ENCODE results near the gene RALGPS1. TPM values are rescaled to one million over a fixed set of nuclear protein-coding genes. Genes with fewer than 3 reads are reported as not detected.
"Not testable (repeated sequence)": the region's sequence is repeated elsewhere in the genome, so short reads cannot be mapped to it uniquely, and the experiment has no call there.

Gene RALGPS1
- total and polyA plus RNA-seq, 5 donors from 2014 or later, result 1.8 to 10.3 (median 3.3) TPM

GRCh38 chr9:127168756-127169574, 254.4 kb downstream of the RALGPS1 start:
- Mint-ChIP-seq H3K4me1 (peaks cover 0 to under 1% (median 0%) of the 10 kb centered on the region in 4 donors), H3K36me3 (peaks cover 16% of the 10 kb centered on the region), H3K9me3 (no peaks in the 10 kb centered on the region), H3K4me3 (no peak overlapping the region), H3K27me3 (no peaks in the 10 kb centered on the region), H3K27ac (peak overlapping the region in 2 of 3 donors; percentile 38 to 71)
- no peak for DNase-seq
- Histone ChIP-seq H3K4me3 (ENCODE audit: low read depth, low read length) (no peak overlapping the region), H3K4me1 (ENCODE audit: control insufficient read depth, insufficient read depth, low read length, poor library complexity, severe bottlenecking) (no peaks in the 10 kb centered on the region), H3K36me3 (ENCODE audit: control insufficient read depth, insufficient read depth, low read length) (peaks cover 2% of the 10 kb centered on the region), H3K27ac (ENCODE audit: insufficient read depth, low read length, poor library complexity, severe bottlenecking) (no peak overlapping the region), H3K9me3 (ENCODE audit: control insufficient read depth in 2 of 2, low read length in 2 of 2) (no peaks in the 10 kb centered on the region), H3K27me3 (ENCODE audit: control insufficient read depth, insufficient read depth, low read length) (no peaks in the 10 kb centered on the region)
- no peak for ATAC-seq (ENCODE audit: low read depth in 2 of 2)

GRCh38 chr9:127169575-127169883, 254.9 kb downstream of the RALGPS1 start:
- Histone ChIP-seq H3K4me3 (ENCODE audit: low read depth, low read length) (no peak overlapping the region), H3K36me3 (ENCODE audit: control insufficient read depth, insufficient read depth, low read length) (peaks cover 2% of the 10 kb centered on the region), H3K4me1 (ENCODE audit: control insufficient read depth, insufficient read depth, low read length, poor library complexity, severe bottlenecking) (no peaks in the 10 kb centered on the region), H3K27me3 (ENCODE audit: control insufficient read depth, insufficient read depth, low read length) (no peaks in the 10 kb centered on the region), H3K27ac (ENCODE audit: insufficient read depth, low read length, poor library complexity, severe bottlenecking) (no peak overlapping the region), H3K9me3 (ENCODE audit: control insufficient read depth in 2 of 2, low read length in 2 of 2) (no peaks in the 10 kb centered on the region)
- H3K4me3 Mint-ChIP-seq, result no peak overlapping the region
- H3K27me3 Mint-ChIP-seq, result no peaks in the 10 kb centered on the region
- DNase-seq, result no peak
- H3K27ac Mint-ChIP-seq, result no peak overlapping the region
- H3K9me3 Mint-ChIP-seq, result no peaks in the 10 kb centered on the region
- ATAC-seq (ENCODE audit: low read depth in 2 of 2), result no peak
- peaks cover 16% of the 10 kb centered on the region for H3K36me3 Mint-ChIP-seq
- H3K4me1 Mint-ChIP-seq, result no peaks in the 10 kb centered on the region

- H3K4me3 ChIP-seq (ENCODE audit: low read depth, low read length), result no peak overlapping the region
- H3K9me3 ChIP-seq (ENCODE audit: control insufficient read depth in 2 of 2, low read length in 2 of 2), result no peaks in the 10 kb centered on the region
- H3K36me3 ChIP-seq (ENCODE audit: control insufficient read depth, insufficient read depth, low read length), result peaks cover 2% of the 10 kb centered on the region
- no peak overlapping the region for H3K4me3 Mint-ChIP-seq
- no peak for DNase-seq
- H3K27ac Mint-ChIP-seq, result no peak overlapping the region
- H3K27me3 Mint-ChIP-seq, result no peaks in the 10 kb centered on the region
- ATAC-seq (ENCODE audit: low read depth in 2 of 2), result no peak
- H3K4me1 Mint-ChIP-seq, result no peaks in the 10 kb centered on the region
- H3K36me3 Mint-ChIP-seq, result peaks cover 16% of the 10 kb centered on the region
- no peak overlapping the region for H3K27ac ChIP-seq (ENCODE audit: insufficient read depth, low read length, poor library complexity, severe bottlenecking)
- no peaks in the 10 kb centered on the region for H3K4me1 ChIP-seq (ENCODE audit: control insufficient read depth, insufficient read depth, low read length, poor library complexity, severe bottlenecking)
- no peaks in the 10 kb centered on the region for H3K9me3 Mint-ChIP-seq
- H3K27me3 ChIP-seq (ENCODE audit: control insufficient read depth, insufficient read depth, low read length), result no peaks in the 10 kb centered on the region
Observed at GRCh38 chr9:127170103-127170502, 255.5 kb downstream of the RALGPS1 start.

GRCh38 chr9:127170652-127171051, 256.1 kb downstream of the RALGPS1 start:
- Mint-ChIP-seq H3K4me3 (no peak overlapping the region), H3K9me3 (no peaks in the 10 kb centered on the region), H3K36me3 (peaks cover 19% of the 10 kb centered on the region), H3K4me1 (no peaks in the 10 kb centered on the region), H3K27me3 (no peaks in the 10 kb centered on the region), H3K27ac (no peak overlapping the region)
- Histone ChIP-seq H3K9me3 (ENCODE audit: control insufficient read depth in 2 of 2, low read length in 2 of 2) (no peaks in the 10 kb centered on the region), H3K27me3 (ENCODE audit: control insufficient read depth, insufficient read depth, low read length) (no peaks in the 10 kb centered on the region), H3K4me1 (ENCODE audit: control insufficient read depth, insufficient read depth, low read length, poor library complexity, severe bottlenecking) (no peaks in the 10 kb centered on the region), H3K4me3 (ENCODE audit: low read depth, low read length) (no peak overlapping the region), H3K36me3 (ENCODE audit: control insufficient read depth, insufficient read depth, low read length) (peaks cover 2% of the 10 kb centered on the region), H3K27ac (ENCODE audit: insufficient read depth, low read length, poor library complexity, severe bottlenecking) (no peak overlapping the region)
- no peak for DNase-seq
- no peak for ATAC-seq (ENCODE audit: low read depth in 2 of 2)

- peaks cover 18% of the 10 kb centered on the region for H3K36me3 Mint-ChIP-seq
- ATAC-seq (ENCODE audit: low read depth in 2 of 2); H3K27me3 ChIP-seq (ENCODE audit: control insufficient read depth, insufficient read depth, low read length); H3K36me3 ChIP-seq (ENCODE audit: control insufficient read depth, insufficient read depth, low read length); DNase-seq; H3K4me3 ChIP-seq (ENCODE audit: low read depth, low read length); H3K9me3 ChIP-seq (ENCODE audit: control insufficient read depth in 2 of 2, low read length in 2 of 2); H3K27ac Mint-ChIP-seq; H3K9me3 Mint-ChIP-seq; H3K4me3 Mint-ChIP-seq; H3K4me1 ChIP-seq (ENCODE audit: control insufficient read depth, insufficient read depth, low read length, poor library complexity, severe bottlenecking); H3K4me1 Mint-ChIP-seq; H3K27ac ChIP-seq (ENCODE audit: insufficient read depth, low read length, poor library complexity, severe bottlenecking); H3K27me3 Mint-ChIP-seq: not testable (repeated sequence)
Observed at GRCh38 chr9:127171348-127171747, 256.8 kb downstream of the RALGPS1 start.

GRCh38 chr9:127172066-127172707, 257.6 kb downstream of the RALGPS1 start:
- H3K36me3 ChIP-seq (ENCODE audit: control insufficient read depth, insufficient read depth, low read length), result peaks cover 2% of the 10 kb centered on the region
- H3K9me3 ChIP-seq (ENCODE audit: control insufficient read depth in 2 of 2, low read length in 2 of 2), result no peaks in the 10 kb centered on the region
- H3K4me3 Mint-ChIP-seq, result no peak overlapping the region
- peak overlapping the region in 1 of 3 donors; percentile 27 for H3K27ac Mint-ChIP-seq
- peaks cover 14% of the 10 kb centered on the region for H3K36me3 Mint-ChIP-seq
- no peaks in the 10 kb centered on the region for H3K4me1 ChIP-seq (ENCODE audit: control insufficient read depth, insufficient read depth, low read length, poor library complexity, severe bottlenecking)
- no peaks in the 10 kb centered on the region for H3K4me1 Mint-ChIP-seq
- DNase-seq, result no peak
- no peaks in the 10 kb centered on the region for H3K27me3 ChIP-seq (ENCODE audit: control insufficient read depth, insufficient read depth, low read length)
- no peak overlapping the region for H3K4me3 ChIP-seq (ENCODE audit: low read depth, low read length)
- H3K9me3 Mint-ChIP-seq, result no peaks in the 10 kb centered on the region
- H3K27ac ChIP-seq (ENCODE audit: insufficient read depth, low read length, poor library complexity, severe bottlenecking), result no peak overlapping the region
- H3K27me3 Mint-ChIP-seq, result no peaks in the 10 kb centered on the region
- ATAC-seq (ENCODE audit: low read depth in 2 of 2), result no peak

- Mint-ChIP-seq H3K36me3 (peaks cover 10% of the 10 kb centered on the region), H3K4me1 (no peaks in the 10 kb centered on the region), H3K27ac (no peak overlapping the region), H3K9me3 (no peaks in the 10 kb centered on the region), H3K27me3 (no peaks in the 10 kb centered on the region), H3K4me3 (no peak overlapping the region)
- Histone ChIP-seq H3K9me3 (ENCODE audit: control insufficient read depth in 2 of 2, low read length in 2 of 2) (no peaks in the 10 kb centered on the region), H3K4me3 (ENCODE audit: low read depth, low read length) (no peak overlapping the region), H3K36me3 (ENCODE audit: control insufficient read depth, insufficient read depth, low read length) (peaks cover 2% of the 10 kb centered on the region), H3K27me3 (ENCODE audit: control insufficient read depth, insufficient read depth, low read length) (no peaks in the 10 kb centered on the region), H3K4me1 (ENCODE audit: control insufficient read depth, insufficient read depth, low read length, poor library complexity, severe bottlenecking) (no peaks in the 10 kb centered on the region), H3K27ac (ENCODE audit: insufficient read depth, low read length, poor library complexity, severe bottlenecking) (no peak overlapping the region)
- ATAC-seq (ENCODE audit: low read depth in 2 of 2) (no peak), DNase-seq (no peak)
Observed at GRCh38 chr9:127173063-127173462, 258.5 kb downstream of the RALGPS1 start.

Measured in CD4-positive, CD25-positive, alpha-beta regulatory T cell (primary cell).